Limb (tissue), 2 donors: Measurements from ENCODE around the gene PPM1N.
A peak's percentile ranks its signal among the peaks of the same experiment; 100 is the strongest.

ENCODE experiments used
- DNase-seq, 2 donors: peaks; one replicate each; pipeline ENCODE4 v3.0.0-alpha.2; 2016; ENCODE audit errors: extremely low spot score in 2 of 2

The PPM1N gene

GRCh38 chr19:45469945-45470761, 28.1 kb upstream of the PPM1N start:
- DNase-seq: peak in 1 of 2 donors; percentile 79

DNA sequence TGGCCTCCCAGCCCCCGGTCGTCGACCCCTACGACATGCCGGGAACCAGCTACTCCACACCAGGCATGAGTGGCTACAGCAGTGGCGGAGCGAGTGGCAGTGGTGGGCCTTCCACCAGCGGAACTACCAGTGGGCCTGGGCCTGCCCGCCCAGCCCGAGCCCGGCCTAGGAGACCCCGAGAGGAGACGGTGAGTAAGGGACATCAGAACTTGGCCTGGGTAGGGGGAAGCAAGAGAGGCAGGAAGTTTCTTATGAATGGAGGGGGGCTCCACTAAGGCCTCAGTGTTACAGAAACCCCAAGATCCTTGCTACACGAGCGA, 27.5 kb upstream of the PPM1N start:
- DNase-seq: no peak

DNA sequence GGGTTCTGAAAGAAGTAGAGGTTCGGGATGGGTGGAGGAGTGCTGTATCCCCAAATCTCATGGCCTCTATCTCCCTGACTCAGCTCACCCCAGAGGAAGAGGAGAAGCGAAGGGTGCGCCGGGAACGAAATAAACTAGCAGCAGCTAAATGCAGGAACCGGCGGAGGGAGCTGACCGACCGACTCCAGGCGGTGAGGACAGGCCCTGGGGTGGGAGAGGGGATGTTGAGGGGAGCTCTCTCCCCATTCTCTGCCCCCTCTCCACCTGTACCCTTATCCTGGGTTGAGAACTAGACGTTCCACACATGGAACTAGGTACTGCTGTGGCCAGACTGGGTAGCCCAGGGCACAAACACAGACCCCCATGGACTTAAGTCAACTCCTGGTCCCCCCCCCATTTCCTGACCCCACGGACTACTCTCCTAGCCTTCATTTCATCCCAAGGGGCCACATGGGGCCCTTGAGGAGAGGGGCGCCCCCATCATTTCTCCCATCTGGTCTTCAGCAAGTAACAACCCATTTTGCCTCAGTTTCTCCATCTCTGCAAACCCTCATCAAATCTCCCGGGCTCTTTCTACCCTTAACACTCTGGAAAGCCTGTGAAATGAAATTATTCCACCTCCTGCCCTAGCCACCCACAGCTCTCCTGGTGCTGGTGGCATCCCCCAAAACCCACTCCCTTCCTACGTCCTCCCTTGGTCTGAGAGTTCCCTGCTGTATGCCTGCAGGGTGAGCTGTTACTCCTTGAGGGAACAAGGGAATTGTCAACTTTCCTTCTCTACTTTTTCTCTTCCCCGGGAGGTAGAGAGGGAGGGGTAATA, 26.9 kb upstream of the PPM1N start:
- peak in 1 of 2 donors; percentile 54 for DNase-seq

GRCh38 chr19:45471931-45472562, 26.2 kb upstream of the PPM1N start:
- no peak for DNase-seq

GRCh38 chr19:45472563-45473366, 25.5 kb upstream of the PPM1N start:
- peak in 1 of 2 donors; percentile 72 for DNase-seq

DNA sequence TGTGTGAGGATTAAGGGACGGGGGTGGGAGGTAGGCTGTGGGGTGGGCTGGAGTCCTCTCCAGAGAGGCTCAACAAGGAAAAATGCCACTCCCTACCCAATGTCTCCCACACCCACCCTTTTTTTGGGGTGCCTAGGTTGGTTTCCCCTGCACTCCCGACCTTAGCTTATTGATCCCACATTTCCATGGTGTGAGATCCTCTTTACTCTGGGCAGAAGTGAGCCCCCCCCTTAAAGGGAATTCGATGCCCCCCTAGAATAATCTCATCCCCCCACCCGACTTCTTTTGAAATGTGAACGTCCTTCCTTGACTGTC, 24.9 kb upstream of the PPM1N start:
- DNase-seq: no peak

DNA sequence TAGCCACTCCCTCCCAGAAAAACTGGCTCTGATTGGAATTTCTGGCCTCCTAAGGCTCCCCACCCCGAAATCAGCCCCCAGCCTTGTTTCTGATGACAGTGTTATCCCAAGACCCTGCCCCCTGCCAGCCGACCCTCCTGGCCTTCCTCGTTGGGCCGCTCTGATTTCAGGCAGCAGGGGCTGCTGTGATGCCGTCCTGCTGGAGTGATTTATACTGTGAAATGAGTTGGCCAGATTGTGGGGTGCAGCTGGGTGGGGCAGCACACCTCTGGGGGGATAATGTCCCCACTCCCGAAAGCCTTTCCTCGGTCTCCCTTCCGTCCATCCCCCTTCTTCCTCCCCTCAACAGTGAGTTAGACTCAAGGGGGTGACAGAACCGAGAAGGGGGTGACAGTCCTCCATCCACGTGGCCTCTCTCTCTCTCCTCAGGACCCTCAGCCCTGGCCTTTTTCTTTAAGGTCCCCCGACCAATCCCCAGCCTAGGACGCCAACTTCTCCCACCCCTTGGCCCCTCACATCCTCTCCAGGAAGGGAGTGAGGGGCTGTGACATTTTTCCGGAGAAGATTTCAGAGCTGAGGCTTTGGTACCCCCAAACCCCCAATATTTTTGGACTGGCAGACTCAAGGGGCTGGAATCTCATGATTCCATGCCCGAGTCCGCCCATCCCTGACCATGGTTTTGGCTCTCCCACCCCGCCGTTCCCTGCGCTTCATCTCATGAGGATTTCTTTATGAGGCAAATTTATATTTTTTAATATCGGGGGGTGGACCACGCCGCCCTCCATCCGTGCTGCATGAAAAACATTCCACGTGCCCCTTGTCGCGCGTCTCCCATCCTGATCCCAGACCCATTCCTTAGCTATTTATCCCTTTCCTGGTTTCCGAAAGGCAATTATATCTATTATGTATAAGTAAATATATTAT, 24.3 kb upstream of the PPM1N start:
- peak; percentile 10 to 74 for DNase-seq

DNA sequence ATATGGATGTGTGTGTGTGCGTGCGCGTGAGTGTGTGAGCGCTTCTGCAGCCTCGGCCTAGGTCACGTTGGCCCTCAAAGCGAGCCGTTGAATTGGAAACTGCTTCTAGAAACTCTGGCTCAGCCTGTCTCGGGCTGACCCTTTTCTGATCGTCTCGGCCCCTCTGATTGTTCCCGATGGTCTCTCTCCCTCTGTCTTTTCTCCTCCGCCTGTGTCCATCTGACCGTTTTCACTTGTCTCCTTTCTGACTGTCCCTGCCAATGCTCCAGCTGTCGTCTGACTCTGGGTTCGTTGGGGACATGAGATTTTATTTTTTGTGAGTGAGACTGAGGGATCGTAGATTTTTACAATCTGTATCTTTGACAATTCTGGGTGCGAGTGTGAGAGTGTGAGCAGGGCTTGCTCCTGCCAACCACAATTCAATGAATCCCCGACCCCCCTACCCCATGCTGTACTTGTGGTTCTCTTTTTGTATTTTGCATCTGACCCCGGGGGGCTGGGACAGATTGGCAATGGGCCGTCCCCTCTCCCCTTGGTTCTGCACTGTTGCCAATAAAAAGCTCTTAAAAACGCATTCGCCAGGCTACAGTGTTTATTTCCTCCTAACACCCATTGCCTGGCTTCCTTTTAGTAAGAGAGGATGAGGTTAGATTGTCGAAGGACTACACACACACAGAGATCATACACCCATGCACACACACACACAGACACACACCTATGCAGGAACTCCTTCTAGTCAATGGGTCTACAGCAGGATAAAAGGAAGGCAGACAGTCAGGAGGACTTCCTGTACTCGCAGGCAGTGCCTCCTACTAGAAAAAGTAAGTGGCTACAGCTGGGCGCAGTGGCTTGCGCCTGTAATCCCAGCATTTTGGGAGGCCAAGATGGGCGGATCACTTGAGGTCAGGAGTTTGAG, 23.4 kb upstream of the PPM1N start:
- peak; percentile 8 to 73 for DNase-seq

DNA sequence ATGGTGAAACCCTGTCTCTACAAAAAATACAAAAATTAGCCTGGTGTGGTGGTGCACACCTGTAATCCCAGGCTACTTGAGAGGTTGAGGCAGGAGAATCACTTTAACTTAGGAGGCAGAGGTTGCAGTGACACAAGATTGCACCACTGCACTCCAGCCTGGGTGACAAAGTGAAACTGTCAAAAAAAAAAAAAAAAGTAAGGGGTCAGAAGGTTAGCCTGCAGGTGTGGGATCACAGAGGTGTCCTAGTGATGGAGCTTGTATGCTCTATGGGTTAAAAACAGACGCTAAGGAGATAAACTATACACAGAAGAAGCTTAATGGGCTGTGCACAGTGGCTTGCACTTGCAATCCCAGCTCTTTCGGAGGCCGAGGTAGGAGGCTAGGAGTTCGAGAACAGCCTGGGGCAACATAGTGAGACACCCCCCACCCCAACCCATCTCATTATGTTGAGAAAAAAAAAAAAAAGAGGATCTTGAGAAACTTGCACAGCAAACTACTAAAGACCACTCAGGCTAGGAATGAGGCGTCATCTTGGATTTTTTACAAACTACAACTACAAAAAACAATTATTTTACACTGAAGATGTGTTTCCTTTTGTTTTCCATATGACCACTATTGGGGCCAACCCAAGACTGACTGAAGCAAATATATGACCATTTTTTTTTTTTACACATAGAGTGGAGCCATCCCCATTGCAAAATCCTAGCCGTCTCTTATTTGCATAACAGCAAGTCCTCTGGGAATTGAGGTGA, 22.5 kb upstream of the PPM1N start:
- DNase-seq: peak in 1 of 2 donors; percentile 71

DNA sequence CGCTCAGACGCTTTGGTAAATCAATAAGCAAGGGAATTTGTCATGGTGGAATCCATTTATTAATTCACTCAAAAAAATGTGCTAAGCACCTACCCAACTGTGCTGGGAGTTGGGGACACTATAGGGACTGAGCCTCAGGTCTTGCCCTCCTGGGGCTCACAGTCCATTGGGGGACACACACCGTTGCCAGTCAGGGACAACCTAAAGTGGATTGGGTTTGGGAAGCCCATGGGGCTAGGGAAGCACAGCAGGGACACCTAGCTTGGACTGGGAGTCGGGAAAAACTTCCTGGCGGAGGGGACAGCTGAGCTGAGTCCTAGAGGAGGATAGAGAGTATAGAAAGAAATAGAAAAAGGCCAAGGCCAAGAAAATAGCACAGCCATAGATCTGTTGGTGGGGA, 21.9 kb upstream of the PPM1N start:
- DNase-seq: peak in 1 of 2 donors; percentile 75

DNA sequence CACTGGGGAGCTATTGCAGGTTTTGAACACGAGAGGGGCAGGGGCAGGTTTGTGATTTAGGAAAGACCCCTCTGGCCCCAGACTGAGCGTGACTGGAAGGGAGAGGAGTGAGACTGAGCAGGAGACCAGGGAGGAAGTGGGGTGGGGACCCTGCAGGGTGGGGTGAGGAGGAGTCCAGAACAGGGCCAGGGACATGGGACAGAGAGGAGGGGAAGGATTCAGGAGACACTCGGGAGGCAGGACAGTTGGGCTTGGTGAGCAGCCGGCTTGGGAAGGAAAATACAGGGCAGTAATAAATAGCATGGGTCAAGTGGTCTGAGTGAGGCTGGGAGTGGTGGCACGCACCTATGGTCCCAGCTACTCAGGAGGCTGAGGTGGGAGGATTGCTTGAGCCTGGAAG, 21.1 kb upstream of the PPM1N start:
- DNase-seq: peak in 1 of 2 donors; percentile 69

DNA sequence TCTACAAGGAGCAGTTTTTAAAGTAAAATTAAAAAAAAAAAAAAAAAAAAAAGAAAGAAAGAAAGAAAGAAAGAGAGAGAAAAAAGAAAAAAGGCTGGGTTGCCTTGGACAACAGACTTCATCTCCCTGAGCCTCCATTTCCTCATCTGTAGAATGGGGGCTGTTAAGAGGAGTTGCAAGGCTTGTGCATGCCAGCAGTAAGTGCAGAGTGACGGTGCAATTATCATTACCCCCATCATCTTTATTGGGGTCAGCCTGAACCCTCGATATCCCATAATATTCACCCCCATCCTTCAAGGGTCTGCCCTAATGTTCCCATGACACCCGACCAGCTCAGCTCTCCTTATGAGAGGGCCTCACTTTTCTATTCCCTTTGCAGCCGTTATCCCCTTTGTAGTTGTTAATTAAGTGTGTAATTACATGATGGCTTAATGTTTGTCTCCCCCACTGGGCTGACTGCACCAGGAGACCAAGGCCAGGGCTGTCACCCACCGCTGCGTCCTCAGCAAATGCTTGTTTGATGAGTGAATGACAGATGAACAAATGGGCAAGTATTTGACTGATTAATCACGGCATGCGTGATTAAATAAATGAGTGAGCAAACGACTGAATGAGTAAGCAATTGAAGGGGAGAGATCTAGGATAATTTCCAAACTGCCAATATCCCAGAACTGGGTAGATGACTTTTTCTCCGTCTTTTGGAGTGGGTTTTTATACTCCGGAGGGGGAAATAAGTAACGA, 20.4 kb upstream of the PPM1N start:
- peak in 1 of 2 donors; percentile 57 for DNase-seq

DNA sequence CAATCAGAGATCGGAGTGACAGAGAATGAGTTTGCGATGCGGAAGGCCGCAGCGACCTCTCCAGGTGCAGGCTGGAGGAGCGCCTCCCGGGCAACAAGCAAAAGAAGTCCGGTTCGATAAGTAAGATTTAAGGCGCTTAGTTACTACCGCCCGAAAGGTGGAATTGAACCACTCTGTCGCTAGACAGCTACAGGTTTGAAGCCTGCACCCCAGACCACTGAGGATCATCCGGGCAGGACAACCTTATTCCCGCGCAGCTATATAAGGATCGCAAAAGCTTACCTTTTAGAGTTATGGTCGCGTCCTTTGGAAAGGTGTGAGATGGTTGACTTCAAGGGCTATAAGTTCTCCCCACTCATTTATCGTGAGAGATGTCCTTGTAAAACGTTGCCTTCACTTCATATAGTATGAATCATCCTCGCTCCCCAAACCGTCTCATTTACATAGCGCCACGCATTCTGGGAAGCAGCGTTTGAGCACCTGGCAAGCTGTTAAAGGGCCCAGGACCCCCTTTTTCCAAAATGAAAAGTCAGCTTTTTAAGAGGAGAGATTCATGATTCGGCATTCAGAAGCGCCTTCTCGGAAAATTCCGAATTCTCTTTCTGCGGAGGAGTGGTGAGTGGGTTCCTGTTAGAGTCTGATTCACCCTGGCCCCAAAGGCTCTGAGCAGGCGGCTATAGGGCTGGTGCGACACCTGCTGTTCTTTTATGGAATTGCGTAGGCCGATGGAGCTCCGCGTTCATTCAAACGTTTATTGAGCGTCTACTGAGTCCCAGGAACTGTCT, 19.6 kb upstream of the PPM1N start:
- peak; percentile 90 to 91 for DNase-seq

DNA sequence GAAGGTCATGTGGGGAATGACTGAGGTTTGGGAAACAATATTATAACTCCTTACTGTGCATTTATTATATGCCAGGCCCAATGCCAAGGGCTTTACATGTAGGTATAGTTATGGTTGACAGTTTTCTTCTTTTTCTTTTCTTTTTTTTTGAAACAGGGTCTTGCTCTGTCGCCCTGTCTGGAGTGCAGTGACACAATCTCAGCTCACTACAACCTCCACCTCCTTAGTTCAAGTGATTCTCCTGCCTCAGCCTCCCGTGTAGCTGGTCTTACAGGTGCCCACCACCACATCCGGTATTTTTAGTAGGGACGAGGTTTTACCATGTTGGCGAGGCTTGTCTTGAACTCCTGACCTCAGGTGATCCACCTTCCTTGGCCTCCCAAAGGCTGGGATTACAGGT, 15.2 kb upstream of the PPM1N start:
- no peak for DNase-seq

- no peak for DNase-seq
These were observed 13.8 kb upstream of the PPM1N start for GRCh38 chr19:45484273-45484945.

- DNase-seq: peak; percentile 92 to 96
These were observed 12.8 kb upstream of the PPM1N start for GRCh38 chr19:45485305-45486077.
